Stomach (tissue), 9 donors: ENCODE measurements around the gene FXYD4. TPM values are rescaled to one million over a fixed set of nuclear protein-coding genes. Genes with fewer than 3 reads are reported as not detected.
"Not testable (repeated sequence)": the region's sequence is repeated elsewhere in the genome, so short reads cannot be mapped to it uniquely, and the experiment has no call there.

Experiments used
- DNase-seq, 2 donors: peaks; one replicate each; pipeline versions ENCODE4 v3.0.0 to v3.0.0-alpha.2; 2013 to 2019
- H3K27ac ChIP-seq, 5 donors: fragments of 200-600 bp in 4 of 5; sonication (generic) in 4 of 5; one replicate each; pipeline ENCODE4 v1.5.1; 2013 to 2019; ENCODE audit warnings: mild to moderate bottlenecking in 1 of 5, moderate library complexity in 1 of 5
- H3K27me3 ChIP-seq, 3 donors: fragments of 200-600 bp; sonication (generic); one replicate each; pipeline ENCODE4 v1.5.1; 2017 to 2019; ENCODE audit warnings: mixed run types in 1 of 3
- H3K36me3 ChIP-seq, 4 donors: fragments of 200-600 bp; sonication (generic); 1 replicate in 3 of 4; 2 replicates in 1 of 4; pipeline ENCODE4 v1.5.1; 2016 to 2019
- H3K4me1 ChIP-seq, 4 donors: fragments of 200-600 bp; sonication (generic); one replicate each; pipeline ENCODE4 v1.5.1; 2016 to 2019
- H3K4me3 ChIP-seq, 4 donors: fragments of 200-600 bp; sonication (generic) in 3 of 4; one replicate each; pipeline ENCODE4 v1.5.1; 2016 to 2019; ENCODE audit warnings: mild to moderate bottlenecking in 1 of 4
- H3K9me3 ChIP-seq, 4 donors: fragments of 200-600 bp; sonication (generic); one replicate each; pipeline ENCODE4 v1.5.1; 2016 to 2019
- CTCF ChIP-seq, 7 experiments: fragments of 450-650 bp in 4 of 7; fragments of 200-600 bp in 3 of 7; sonication (generic) in 3 of 7; IDR thresholded peaks; one replicate each; pipeline ENCODE4 v1.5.1; 2016 to 2019; ENCODE audit warnings: antibody characterized with exemption in 7 of 7, control low read depth in 2 of 7, mild to moderate bottlenecking in 1 of 7
- EP300 ChIP-seq: sonication (generic); formaldehyde crosslinking; IDR thresholded peaks from one replicate; pipeline ENCODE4 v1.6.1; 2017; ENCODE audit warnings: antibody characterized with exemption
- POLR2A ChIP-seq, 4 donors: fragments of 450-650 bp; IDR thresholded peaks; one replicate each; pipeline ENCODE4 v1.6.1; 2016; ENCODE audit warnings: antibody characterized with exemption in 4 of 4, control low read depth in 2 of 4, mild to moderate bottlenecking in 1 of 4, moderate library complexity in 1 of 4
- POLR2AphosphoS5 ChIP-seq, 3 donors: sonication (generic); formaldehyde crosslinking; IDR thresholded peaks; one replicate each; pipeline ENCODE4 v1.6.1; 2016; ENCODE audit warnings: antibody characterized with exemption in 3 of 3
- WGBS, 5 donors: extraction: QIAGEN DNeasy Blood & Tissue Kit in 3 of 5; methylation state at CpG; one replicate each; pipeline versions ENCODE4 v1.1.5 to v1.1.7; 2013 to 2018; 5-methylcytosine and 5-hydroxymethylcytosine counted together
- intact Hi-C: fragments of 100-400 bp; cut with DNase I; formaldehyde crosslinking; loops from one replicate; pipeline ENCODE4 v1.15.1; 2023; ENCODE audit warnings: low total_unique reads
- polyA plus RNA-seq, 3 donors: library from polyadenylated mRNA; stranded (reverse); fragments of 200-250 nt; gene quantifications; one replicate each; pipeline ENCODE4 v1.2.3, GENCODE V29; 2013
- total RNA-seq, 5 donors: library from RNA; depleted of rRNA; stranded (reverse); fragments of >200 nt; gene quantifications; one replicate each; pipeline versions ENCODE4 v1.1.0 to v1.2.3, GENCODE V29; 2014 to 2016
- donor health status: healthy with polysubstance abuse.
- donor health status: Bipolar disorder and iron deficiency.
- donor health status: healthy.

The FXYD4 gene
- total and polyA plus RNA-seq, 8 donors = 2.8 to 7.3 (median 6.0) TPM; not detected in 5

- peaks cover 0 to 15% (median 12%) of the 10 kb centered on the region in 4 donors for H3K4me1 ChIP-seq
- no peaks in the 10 kb centered on the region for H3K9me3 ChIP-seq
- TF ChIP-seq POLR2AphosphoS5 (IDR thresholded peaks at IDR 0.05) (no peak), EP300 (no peak), CTCF (IDR thresholded peaks at IDR 0.05) (no peak), POLR2A (IDR thresholded peaks at IDR 0.05) (no peak)
- no peak overlapping the region for H3K4me3 ChIP-seq
- no peaks in the 10 kb centered on the region for H3K36me3 ChIP-seq
- 87 to 97% (median 94%) methylated on average over 3 of the region's 3 CpGs for WGBS, 5 donors
- no peak overlapping the region for H3K27ac ChIP-seq
- intact Hi-C loops = no loop called here
- DNase-seq = no peak
- H3K27me3 ChIP-seq = peaks cover 0 to 17% (median 7%) of the 10 kb centered on the region in 3 donors
Measured at GRCh38 chr10:43324876-43325275, 46.6 kb upstream of the FXYD4 start.

DNA sequence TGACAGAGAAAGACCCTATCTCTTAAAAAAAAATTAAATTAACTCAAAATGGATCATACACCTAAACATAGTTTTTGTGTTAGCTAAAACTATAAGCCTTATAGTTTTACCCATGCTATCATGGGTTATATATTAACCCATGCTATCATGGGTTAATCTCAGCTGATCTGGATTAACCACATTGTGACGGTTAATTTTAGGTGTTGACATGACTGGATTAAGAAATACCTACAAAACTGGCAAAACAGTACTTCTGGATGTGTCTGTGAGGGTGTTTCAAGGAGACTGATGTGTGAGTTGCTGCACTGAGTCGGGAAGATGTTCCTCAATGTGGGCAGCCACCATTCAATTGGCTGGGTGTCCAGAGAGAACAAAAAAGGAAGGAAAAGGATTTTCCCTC, 44.3 kb upstream of the FXYD4 start:
- intact Hi-C loops = no loop called here
- 34 to 53% (median 38%) methylated on average over 2 of the region's 2 CpGs for WGBS, 5 donors
- Histone ChIP-seq H3K27me3 (peaks cover 0 to 16% (median 7%) of the 10 kb centered on the region in 3 donors), H3K4me1 (peaks cover 0 to 13% (median 11%) of the 10 kb centered on the region in 4 donors), H3K27ac (no peak overlapping the region), H3K36me3 (no peaks in the 10 kb centered on the region), H3K9me3 (no peaks in the 10 kb centered on the region), H3K4me3 (no peak overlapping the region)
- no peak for DNase-seq
- TF ChIP-seq EP300 (no peak), CTCF (IDR thresholded peaks at IDR 0.05) (no peak), POLR2AphosphoS5 (IDR thresholded peaks at IDR 0.05) (no peak)

DNA sequence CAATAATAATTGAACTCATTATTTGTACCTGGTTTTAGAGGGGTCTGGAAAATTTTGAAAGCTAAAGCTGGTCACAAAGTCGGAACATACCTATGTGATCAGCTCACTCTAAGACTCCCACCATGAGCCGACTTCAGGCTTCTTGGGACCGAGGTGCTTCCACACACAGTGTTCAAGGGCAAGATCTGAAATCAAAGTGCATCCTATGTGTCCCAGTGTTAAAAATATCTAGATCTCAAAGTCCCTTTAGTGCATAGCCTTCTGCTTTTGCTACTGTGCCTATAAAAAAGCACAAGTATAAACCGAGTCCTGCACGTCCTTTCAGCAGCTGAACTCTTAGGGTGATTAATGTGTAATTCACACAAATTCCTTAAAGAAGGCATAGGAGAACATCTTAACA, 43.5 kb upstream of the FXYD4 start:
- TF ChIP-seq CTCF (IDR thresholded peaks at IDR 0.05) = no peak
- no peaks in the 10 kb centered on the region for H3K9me3 ChIP-seq
- H3K27me3 ChIP-seq = peaks cover 0 to 8% (median 2%) of the 10 kb centered on the region in 3 donors
- H3K36me3 ChIP-seq = no peaks in the 10 kb centered on the region
- no peak overlapping the region for H3K27ac ChIP-seq
- 85 to 91% (median 90%) methylated on average over 5 of the region's 5 CpGs for WGBS, 5 donors
- no peak overlapping the region for H3K4me3 ChIP-seq
- intact Hi-C loops = no loop called here
- DNase-seq = no peak
- H3K4me1 ChIP-seq = peaks cover 0 to 4% (median 4%) of the 10 kb centered on the region in 4 donors

DNA sequence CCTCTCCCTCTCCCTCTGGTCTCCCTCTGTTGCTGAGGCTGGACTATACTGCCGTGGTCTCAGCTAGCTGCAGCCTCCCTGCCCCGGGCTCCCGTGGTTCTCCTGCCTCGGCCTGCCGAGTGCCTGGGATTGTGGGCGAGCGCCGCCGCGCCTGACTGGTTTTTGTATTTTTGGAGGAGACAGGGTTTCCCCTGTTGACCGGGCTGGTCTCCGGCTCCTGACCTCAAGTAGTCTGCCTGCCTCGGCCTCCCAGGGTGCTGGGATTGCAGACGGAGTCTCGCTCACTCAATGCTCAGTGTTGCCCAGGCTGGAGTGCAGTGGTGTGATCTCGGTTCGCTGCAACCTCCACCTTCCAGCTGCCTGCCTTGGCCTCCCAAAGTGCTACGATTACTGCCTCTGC, 42.6 kb upstream of the FXYD4 start:
- H3K9me3 ChIP-seq, H3K36me3 ChIP-seq, H3K27me3 ChIP-seq, H3K4me3 ChIP-seq, intact Hi-C loops, DNase-seq, H3K4me1 ChIP-seq, H3K27ac ChIP-seq: not testable (repeated sequence)
- 91 to 98% (median 95%) methylated on average over 16 to 18 of the region's 18 CpGs for WGBS, 5 donors

DNA sequence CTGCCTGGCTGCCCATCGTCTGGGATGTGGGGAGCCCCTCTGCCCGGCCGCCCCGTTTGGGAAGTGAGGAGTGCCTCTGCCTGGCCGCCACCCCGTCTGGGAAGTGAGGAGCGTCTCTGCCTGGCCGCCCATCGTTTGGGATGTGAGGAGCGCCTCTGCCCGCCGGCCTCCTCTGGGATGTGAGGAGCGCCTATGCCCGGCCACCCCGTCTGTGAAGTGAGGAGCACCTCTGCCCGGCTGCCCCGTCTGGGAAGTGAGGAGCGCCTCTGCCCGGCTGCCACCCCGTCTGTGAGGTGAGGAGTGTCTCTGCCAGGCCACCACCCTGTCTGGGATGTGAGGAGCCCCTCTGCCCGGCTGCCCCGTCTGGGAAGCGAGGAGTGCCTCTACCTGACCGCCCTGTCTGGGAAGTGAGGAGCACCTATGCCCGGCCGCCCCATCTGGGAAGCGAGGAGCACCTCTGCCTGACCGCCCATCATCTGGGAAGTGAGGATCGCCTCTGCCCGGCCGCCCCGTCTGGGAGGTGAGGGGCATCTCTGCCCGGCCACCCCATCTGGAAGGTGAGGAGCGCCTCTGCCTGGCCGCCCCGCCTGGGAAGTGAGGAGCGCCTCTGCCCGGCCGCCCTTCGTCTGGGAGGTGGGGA, 42.1 kb upstream of the FXYD4 start:
- 92 to 97% (median 96%) methylated on average over 13 to 40 of the region's 40 CpGs for WGBS, 5 donors
- H3K36me3 ChIP-seq, H3K27me3 ChIP-seq, H3K4me1 ChIP-seq, H3K4me3 ChIP-seq, intact Hi-C loops, H3K9me3 ChIP-seq, DNase-seq, H3K27ac ChIP-seq: not testable (repeated sequence)

DNA sequence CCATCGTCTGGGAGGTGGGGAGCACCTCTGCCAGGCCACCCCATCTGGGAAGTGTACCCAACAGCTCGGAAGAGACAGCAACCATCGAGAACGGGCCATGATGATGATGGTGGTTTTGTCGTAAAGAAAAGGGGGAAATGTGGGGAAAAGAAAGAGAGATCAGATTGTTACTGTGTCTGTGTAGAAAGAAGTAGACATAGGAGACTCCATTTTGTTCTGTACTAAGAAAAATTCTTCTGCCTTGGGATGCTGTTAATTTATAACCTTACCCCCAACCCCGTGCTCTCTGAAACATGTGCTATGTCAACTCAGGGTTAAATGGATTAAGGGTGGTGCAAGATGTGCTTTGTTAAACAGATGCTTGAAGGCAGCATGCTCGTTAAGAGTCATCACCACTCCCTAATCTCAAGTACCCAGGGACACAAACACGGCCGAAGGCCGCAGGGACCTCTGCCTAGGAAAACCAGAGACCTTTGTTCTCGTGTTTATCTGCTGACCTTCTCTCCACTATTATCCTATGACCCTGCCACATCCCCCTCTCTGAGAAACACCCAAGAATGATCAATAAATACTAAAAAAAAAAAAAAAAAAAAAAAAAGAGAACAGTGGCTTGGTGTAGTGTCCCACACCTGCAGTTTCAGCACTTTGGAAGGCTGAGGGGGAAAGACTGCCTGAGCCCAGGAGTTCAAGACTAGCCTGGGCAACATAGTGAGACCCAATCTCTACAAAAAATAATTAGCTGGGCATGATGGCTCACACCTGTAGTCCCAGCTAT, 41.2 kb upstream of the FXYD4 start:
- H3K27ac ChIP-seq, intact Hi-C loops: not testable (repeated sequence)
- WGBS, 5 donors = 56 to 69% (median 60%) methylated on average over 6 to 11 of the region's 11 CpGs

DNA sequence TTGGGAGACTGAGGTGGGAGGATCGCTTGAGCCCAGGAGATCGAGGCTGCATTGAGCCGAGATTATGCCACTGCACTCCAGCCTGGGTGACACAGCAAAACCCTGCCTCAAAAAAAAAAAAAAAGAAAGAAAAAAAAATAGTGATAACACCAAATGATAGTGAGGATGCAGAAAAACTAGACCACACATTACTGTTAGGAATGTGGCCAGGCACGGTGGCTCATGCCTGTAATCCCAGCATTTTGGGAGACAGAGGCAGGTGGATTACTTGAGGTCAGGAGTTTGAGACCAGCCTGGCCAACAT, 40.7 kb upstream of the FXYD4 start:
- intact Hi-C loops, H3K36me3 ChIP-seq: not testable (repeated sequence)

More for the DNA sequence above, 41.2 kb upstream of the FXYD4 start:
- not testable (repeated sequence) for H3K4me1 ChIP-seq, DNase-seq, H3K9me3 ChIP-seq, H3K4me3 ChIP-seq, H3K36me3 ChIP-seq, H3K27me3 ChIP-seq

More for the DNA sequence above, 40.7 kb upstream of the FXYD4 start:
- H3K4me1 ChIP-seq, DNase-seq, H3K27me3 ChIP-seq, H3K27ac ChIP-seq, H3K4me3 ChIP-seq, H3K9me3 ChIP-seq: not testable (repeated sequence)
- WGBS, 5 donors = 76 to 88% (median 83%) methylated on average over 4 of the region's 4 CpGs
